ENCODE data around the gene SMG9.

The SMG9 gene

GRCh38 chr19:43751466-43752220, 3.1 kb downstream of the SMG9 start:
- DNase-seq (ENCODE audit: extremely low read depth, low read depth) = no peak

GRCh38 chr19:43749898-43750297, 4.9 kb downstream of the SMG9 start:
- DNase-seq (ENCODE audit: extremely low read depth, low read depth) = no peak
- no peak for TF ChIP-seq CTCF (IDR thresholded peaks at IDR 0.05; ENCODE audit: low read depth, low read length)

More at GRCh38 chr19:43751466-43752220, 3.1 kb downstream of the SMG9 start:
- no peak for TF ChIP-seq CTCF (IDR thresholded peaks at IDR 0.05; ENCODE audit: low read depth, low read length)

- DNase-seq (ENCODE audit: extremely low read depth, low read depth) = no peak
Observed at GRCh38 chr19:43749152-43749551, 5.6 kb downstream of the SMG9 start.

GRCh38 chr19:43748685-43749084, 6.1 kb downstream of the SMG9 start:
- DNase-seq (ENCODE audit: extremely low read depth, low read depth) = no peak
- TF ChIP-seq CTCF (IDR thresholded peaks at IDR 0.05; ENCODE audit: low read depth, low read length) = no peak

More at GRCh38 chr19:43749152-43749551, 5.6 kb downstream of the SMG9 start:
- TF ChIP-seq CTCF (IDR thresholded peaks at IDR 0.05; ENCODE audit: low read depth, low read length) = no peak

- no peak for TF ChIP-seq CTCF (IDR thresholded peaks at IDR 0.05; ENCODE audit: low read depth, low read length)
- no peak for DNase-seq (ENCODE audit: extremely low read depth, low read depth)
Observed at GRCh38 chr19:43748205-43748594, 6.6 kb downstream of the SMG9 start.

GRCh38 chr19:43747557-43748204, 7.1 kb downstream of the SMG9 start:
- no peak for TF ChIP-seq CTCF (IDR thresholded peaks at IDR 0.05; ENCODE audit: low read depth, low read length)
- DNase-seq (ENCODE audit: extremely low read depth, low read depth) = no peak

- no peak for DNase-seq (ENCODE audit: extremely low read depth, low read depth)
Observed at GRCh38 chr19:43743059-43743458, 11.7 kb downstream of the SMG9 start.

More at GRCh38 chr19:43743059-43743458, 11.7 kb downstream of the SMG9 start:
- no peak for TF ChIP-seq CTCF (IDR thresholded peaks at IDR 0.05; ENCODE audit: low read depth, low read length)

Data from AG09319 (cell line).